C4-2B (cell line): ENCODE results near the gene UBE2F.
"Not testable (repeated sequence)": the region's sequence is repeated elsewhere in the genome, so short reads cannot be mapped to it uniquely, and the experiment has no call there.

Experiments
- H3K27ac ChIP-seq: fragments of 450-650 bp; 2 replicates; pipeline ENCODE4 v1.5.1; 2017
- ZFX ChIP-seq: fragments of 450-650 bp; IDR thresholded peaks from 2 replicates; pipeline ENCODE4 v1.6.1; 2017
- TF ChIP-seq, protein P1 (sequence below): fragments of 450-650 bp; conservative IDR thresholded peaks from 2 replicates; pipeline ENCODE4 v1.5.1; 2017; ENCODE audit warnings: mild to moderate bottlenecking

The UBE2F gene

DNA sequence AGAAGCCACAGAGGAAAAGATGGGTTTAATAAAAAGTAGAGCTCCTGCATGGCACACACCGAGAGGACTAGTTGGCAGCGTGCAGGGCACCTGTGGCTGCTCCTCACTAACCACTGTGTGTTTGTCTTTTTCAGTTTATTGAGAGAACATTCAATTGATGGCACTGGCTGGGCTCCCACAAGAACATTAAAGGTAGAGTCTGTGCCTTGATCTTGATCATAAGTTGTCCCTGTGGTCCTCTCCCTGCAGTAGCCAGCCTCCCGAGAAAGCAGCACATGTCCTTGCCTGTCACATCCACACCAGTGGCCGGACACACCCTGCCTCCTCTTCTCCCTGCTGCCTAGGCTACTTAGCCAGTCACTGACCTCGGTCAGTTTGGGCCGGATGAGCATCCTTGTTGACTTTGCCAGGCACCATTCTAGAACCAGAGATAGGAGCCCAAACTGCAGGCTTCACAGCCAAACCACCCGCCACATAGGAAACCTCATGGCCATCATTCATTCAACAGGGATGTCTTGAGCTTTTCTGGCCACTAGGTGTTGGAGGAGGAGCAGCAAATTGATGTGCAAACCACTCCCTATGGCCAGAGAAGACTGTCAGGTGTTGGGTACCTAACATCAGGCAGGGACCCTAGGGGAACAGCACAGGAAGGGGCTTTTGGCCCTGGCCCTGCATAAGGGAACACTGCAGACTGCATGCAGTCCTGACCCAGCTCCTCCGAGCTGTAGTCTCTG lies 63.8 kb downstream of the UBE2F start:
- H3K27ac ChIP-seq, result no peak overlapping the region
- no peak for TF ChIP-seq ZFX
- TF ChIP-seq, protein P1, sequence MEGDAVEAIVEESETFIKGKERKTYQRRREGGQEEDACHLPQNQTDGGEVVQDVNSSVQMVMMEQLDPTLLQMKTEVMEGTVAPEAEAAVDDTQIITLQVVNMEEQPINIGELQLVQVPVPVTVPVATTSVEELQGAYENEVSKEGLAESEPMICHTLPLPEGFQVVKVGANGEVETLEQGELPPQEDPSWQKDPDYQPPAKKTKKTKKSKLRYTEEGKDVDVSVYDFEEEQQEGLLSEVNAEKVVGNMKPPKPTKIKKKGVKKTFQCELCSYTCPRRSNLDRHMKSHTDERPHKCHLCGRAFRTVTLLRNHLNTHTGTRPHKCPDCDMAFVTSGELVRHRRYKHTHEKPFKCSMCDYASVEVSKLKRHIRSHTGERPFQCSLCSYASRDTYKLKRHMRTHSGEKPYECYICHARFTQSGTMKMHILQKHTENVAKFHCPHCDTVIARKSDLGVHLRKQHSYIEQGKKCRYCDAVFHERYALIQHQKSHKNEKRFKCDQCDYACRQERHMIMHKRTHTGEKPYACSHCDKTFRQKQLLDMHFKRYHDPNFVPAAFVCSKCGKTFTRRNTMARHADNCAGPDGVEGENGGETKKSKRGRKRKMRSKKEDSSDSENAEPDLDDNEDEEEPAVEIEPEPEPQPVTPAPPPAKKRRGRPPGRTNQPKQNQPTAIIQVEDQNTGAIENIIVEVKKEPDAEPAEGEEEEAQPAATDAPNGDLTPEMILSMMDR, result no peak

DNA sequence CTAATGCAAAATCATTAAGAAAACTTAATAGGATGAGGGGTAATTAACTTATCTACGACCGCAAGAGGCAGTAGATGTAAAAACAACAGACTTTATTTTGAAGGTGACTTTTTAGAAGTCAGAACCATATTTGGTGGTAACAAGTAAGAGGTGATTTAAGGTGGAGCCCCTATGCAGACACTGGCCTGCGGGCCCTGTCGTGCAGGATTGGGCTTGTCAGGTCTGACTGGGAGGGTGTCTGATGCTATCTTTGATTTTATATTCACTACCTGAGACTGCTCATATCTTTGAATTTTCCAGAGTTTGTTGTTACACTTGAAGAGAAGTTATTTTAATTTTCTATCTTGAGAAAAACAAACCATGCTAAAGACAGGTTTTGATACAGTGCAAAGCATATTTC lies 64.9 kb downstream of the UBE2F start:
- H3K27ac ChIP-seq, result no peak overlapping the region
- no peak for TF ChIP-seq ZFX
- TF ChIP-seq, protein P1, result no peak

DNA sequence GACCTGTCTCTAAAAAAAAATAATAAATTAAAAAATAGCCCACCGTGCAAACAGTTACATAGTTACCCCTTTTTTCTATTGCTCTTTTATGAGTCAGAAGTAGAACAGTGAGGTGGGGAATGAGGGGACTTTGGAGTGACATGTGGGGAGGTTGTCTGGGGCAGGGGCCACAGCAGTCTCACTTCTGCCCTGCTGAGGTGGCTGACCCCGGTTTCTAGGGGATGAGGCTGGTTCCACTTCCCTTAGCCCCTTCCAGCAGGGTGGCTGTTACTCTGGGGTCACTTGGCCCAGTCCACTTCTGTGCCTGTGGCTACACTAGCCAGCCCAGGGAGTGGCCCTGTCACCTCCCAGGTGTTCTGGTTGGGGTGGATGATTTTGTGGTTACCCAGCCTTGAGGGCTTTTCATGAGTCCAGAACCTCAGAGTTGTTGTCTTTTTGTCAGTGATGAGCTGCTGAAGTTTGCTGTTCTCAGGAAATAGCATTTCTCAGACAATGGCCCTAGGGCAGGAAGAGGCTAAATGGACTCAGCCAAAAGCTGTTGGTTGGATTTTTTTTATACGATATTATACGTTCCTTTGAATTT lies 66.0 kb downstream of the UBE2F start:
- no peak overlapping the region for H3K27ac ChIP-seq
- no peak for TF ChIP-seq ZFX
- TF ChIP-seq, protein P1, result no peak

DNA sequence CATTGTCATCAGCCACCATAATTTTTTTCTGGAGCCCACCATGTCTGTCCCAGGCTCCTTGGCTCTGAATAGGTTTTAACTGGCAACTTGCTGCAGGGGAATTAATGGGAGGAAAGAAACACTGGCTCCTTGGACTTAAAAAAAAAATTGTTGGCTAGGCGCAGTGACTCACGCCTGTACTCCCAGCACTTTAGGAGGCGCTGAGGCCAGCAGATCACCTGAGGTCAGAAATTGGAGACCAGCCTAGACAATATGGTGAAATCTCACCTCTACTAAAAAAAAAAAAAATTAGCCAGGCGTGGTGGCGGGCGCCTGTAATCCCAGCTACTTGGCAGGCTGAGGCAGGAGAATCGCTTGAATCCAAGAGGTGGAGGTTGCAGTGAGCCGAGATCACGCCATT lies 67.2 kb downstream of the UBE2F start:
- H3K27ac ChIP-seq, result not testable (repeated sequence)

DNA sequence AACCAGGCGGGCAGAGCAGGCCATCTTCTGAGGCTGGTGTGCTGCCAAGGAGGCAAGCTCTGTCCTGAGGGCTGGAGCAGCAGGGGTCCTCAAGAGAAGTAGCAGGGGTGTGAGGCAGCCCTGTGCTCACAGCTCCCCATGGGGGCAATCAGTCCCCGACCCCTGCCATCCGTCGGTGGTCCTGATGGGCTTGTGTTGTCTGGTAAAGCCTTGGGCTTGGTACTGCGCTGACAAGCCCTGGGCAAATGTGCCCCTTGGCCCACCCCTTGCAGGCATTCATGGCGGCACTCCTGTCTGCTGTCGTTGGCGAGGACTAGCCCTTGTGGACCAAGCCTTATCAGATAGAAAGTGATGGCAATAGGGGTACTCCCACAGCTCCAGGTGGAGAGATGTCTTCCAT lies 71.4 kb downstream of the UBE2F start:
- TF ChIP-seq, protein P1, result no peak
- TF ChIP-seq ZFX, result no peak
- no peak overlapping the region for H3K27ac ChIP-seq

DNA sequence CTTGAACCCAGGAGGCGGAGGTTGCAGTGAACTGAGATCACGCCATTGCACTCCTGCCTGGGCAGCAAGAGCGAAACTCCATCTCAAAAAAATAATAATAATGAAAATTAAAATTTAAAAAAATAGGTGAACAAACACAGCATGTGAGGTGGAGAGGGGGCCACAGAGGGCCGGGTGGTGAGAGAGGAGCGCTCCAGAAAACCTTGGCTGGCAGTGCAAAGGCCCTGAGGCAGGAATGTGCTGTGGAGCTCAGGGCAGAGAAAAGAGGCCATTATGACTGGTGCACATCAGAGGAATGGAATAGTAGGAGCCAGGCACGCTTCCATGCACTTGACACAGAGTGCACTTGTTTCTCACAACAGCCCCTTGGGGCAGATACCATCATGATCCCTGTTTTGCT lies 72.3 kb downstream of the UBE2F start:
- TF ChIP-seq, protein P1, result no peak
- no peak for TF ChIP-seq ZFX
- H3K27ac ChIP-seq, result no peak overlapping the region

DNA sequence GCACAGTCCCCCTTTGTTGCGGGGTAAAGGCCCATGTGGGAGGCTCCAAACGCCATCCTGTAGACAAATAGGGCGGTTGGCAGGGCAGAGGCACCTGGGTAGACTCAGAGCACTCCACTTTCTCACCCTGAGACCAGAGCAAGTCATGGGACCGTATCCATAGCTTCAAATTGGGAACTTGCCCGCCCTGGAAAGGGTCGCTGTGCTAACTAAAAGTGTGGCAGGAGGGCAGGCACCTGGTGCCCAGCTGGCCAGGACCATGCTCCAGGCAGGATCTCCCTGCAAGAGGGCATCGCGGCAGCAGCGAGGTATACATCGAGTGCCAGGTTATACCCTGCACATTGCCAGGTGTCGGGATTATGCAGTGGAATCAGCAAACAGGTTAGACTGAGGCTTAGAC lies 73.2 kb downstream of the UBE2F start:
- H3K27ac ChIP-seq, result no peak overlapping the region
- TF ChIP-seq, protein P1, result no peak
- TF ChIP-seq ZFX, result no peak

DNA sequence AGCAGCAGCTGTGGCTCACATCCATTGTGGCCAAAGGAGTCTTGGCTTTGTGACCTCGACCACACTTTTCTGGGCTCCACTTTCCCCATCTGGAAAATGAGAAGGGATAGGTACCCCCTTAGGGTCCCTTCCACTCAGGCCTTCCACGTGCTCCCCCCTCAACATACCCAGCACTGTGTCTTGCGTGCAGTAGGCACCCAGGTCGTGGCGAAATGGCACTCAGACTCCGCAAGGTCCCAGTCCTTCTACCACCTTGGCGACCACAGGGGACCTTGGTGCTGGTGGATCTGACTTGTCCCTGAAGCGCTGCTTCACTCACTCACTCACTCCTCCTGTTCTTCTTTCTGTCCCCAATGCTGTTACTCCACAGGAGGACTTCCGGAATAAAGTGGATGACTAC lies 74.1 kb downstream of the UBE2F start:
- H3K27ac ChIP-seq, result no peak overlapping the region
- no peak for TF ChIP-seq ZFX
- TF ChIP-seq, protein P1, result no peak
